GM23338 (cell line): ENCODE results near the gene BCAS3. TPM values are rescaled to one million over a fixed set of nuclear protein-coding genes. Genes with fewer than 3 reads are reported as not detected.

Source experiments
- ATAC-seq: fragments of 200-7000 bp; cut with Tn5 transposase; 3 replicates; pipeline ENCODE4 v1.9.1; 2020
- DNase-seq: peaks from one replicate; pipeline ENCODE4 v3.0.0-alpha.2; 2015; ENCODE audit warnings: low spot score
- H2AFZ ChIP-seq: fragments of 200-600 bp; sonication (generic); 2 replicates; pipeline ENCODE4 v1.8.0; 2016; ENCODE audit warnings: antibody characterized with exemption, mild to moderate bottlenecking, moderate library complexity
- H3F3A ChIP-seq: fragments of 200-600 bp; sonication (generic); replicated peaks from 2 replicates; pipeline ENCODE4 v1.8.0; 2017; ENCODE audit warnings: antibody characterized with exemption, mixed run types, low read depth
- H3K27ac ChIP-seq: fragments of 200-600 bp; sonication (generic); 2 replicates; pipeline ENCODE4 v1.6.1; 2016; ENCODE audit warnings: low read depth
- H3K27me3 ChIP-seq: fragments of 200-600 bp; sonication (generic); 2 replicates; pipeline ENCODE4 v1.8.0; 2016; ENCODE audit warnings: mild to moderate bottlenecking, mixed run types, moderate library complexity; ENCODE audit not compliant: insufficient read depth
- H3K36me3 ChIP-seq: fragments of 200-600 bp; sonication (generic); 2 replicates; pipeline ENCODE4 v1.8.0; 2016; ENCODE audit warnings: mild to moderate bottlenecking; ENCODE audit not compliant: insufficient read depth
- H3K4me1 ChIP-seq: fragments of 200-600 bp; sonication (generic); 2 replicates; pipeline ENCODE4 v1.8.0; 2016; ENCODE audit warnings: mild to moderate bottlenecking, moderate library complexity; ENCODE audit not compliant: insufficient read depth
- H3K4me2 ChIP-seq: fragments of 200-600 bp; sonication (generic); 2 replicates; pipeline ENCODE4 v1.7.1; 2017; ENCODE audit warnings: mixed run types
- H3K4me3 ChIP-seq: fragments of 200-600 bp; sonication (generic); 2 replicates; pipeline ENCODE4 v1.6.1; 2016; ENCODE audit warnings: mixed run types
- H3K79me2 ChIP-seq: fragments of 200-600 bp; sonication (generic); replicated peaks from 2 replicates; pipeline ENCODE4 v1.8.0; 2017; ENCODE audit warnings: mild to moderate bottlenecking; ENCODE audit not compliant: insufficient read depth
- H3K9me2 ChIP-seq: fragments of 200-600 bp; sonication (generic); 2 replicates; pipeline ENCODE4 v1.8.0; 2017; ENCODE audit not compliant: insufficient read depth
- H4K20me1 ChIP-seq: fragments of 200-600 bp; sonication (generic); replicated peaks from 2 replicates; pipeline ENCODE4 v1.8.0; 2017; ENCODE audit warnings: mild to moderate bottlenecking; ENCODE audit not compliant: insufficient read depth
- H3K27ac Mint-ChIP-seq: 2 replicates; pipeline ENCODE4 v1.8.0; 2020; ENCODE audit warnings: inconsistent platforms, mild to moderate bottlenecking, moderate library complexity, mixed read lengths
- H3K27me3 Mint-ChIP-seq: 3 replicates; pipeline ENCODE4 v1.8.0; 2022; ENCODE audit warnings: low read depth, mild to moderate bottlenecking, moderate library complexity, mixed read lengths, inconsistent platforms; ENCODE audit not compliant: insufficient read depth, poor library complexity
- H3K36me3 Mint-ChIP-seq: 3 replicates; pipeline ENCODE4 v1.8.0; 2021; ENCODE audit warnings: low read depth, mild to moderate bottlenecking, inconsistent platforms, moderate library complexity, mixed read lengths
- H3K4me1 Mint-ChIP-seq: 3 replicates; pipeline ENCODE4 v1.8.0; 2020; ENCODE audit warnings: mild to moderate bottlenecking, inconsistent platforms, mixed read lengths
- H3K4me3 Mint-ChIP-seq: 3 replicates; pipeline ENCODE4 v1.8.0; 2021; ENCODE audit warnings: moderate library complexity, mild to moderate bottlenecking, inconsistent platforms, mixed read lengths
- H3K9me3 Mint-ChIP-seq: 3 replicates; pipeline ENCODE4 v1.8.0; 2020; ENCODE audit warnings: moderate library complexity, mild to moderate bottlenecking, inconsistent platforms, mixed read lengths
- ZNF114 ChIP-seq: fragments of 250-450 bp; sonication (Bioruptor Pico); IDR thresholded peaks from 2 replicates; pipeline ENCODE4 v1.5.0; 2020; ENCODE audit warnings: mild to moderate bottlenecking, moderate library complexity
- polyA plus RNA-seq: library from polyadenylated mRNA; unstranded; fragments of >200 nt; fragmentation: Nextera tagmentation; extraction: Ambion mirVana; gene quantifications from 2 replicates; pipeline ENCODE4 v1.2.1, GENCODE V29; 2016
- total RNA-seq: library from RNA; depleted of rRNA; stranded (reverse); fragments of >200 nt; shearing (Covaris generic); gene quantifications from 2 replicates; pipeline ENCODE4 v1.2.3, GENCODE V29; 2014
- TF ChIP-seq, protein P1 (sequence below): IDR thresholded peaks from one replicate; pipeline ENCODE4 v1.6.1; 2018; ENCODE audit warnings: antibody characterized with exemption; ENCODE audit not compliant: unreplicated experiment
- TF ChIP-seq, protein P2 (sequence below): fragments of 250-450 bp; sonication (Bioruptor Pico); IDR thresholded peaks from 2 replicates; pipeline ENCODE4 v1.5.0; 2020; ENCODE audit warnings: mild to moderate bottlenecking, moderate library complexity

The BCAS3 gene
- total and polyA plus RNA-seq, 2 experiments from 2014 or later = 8.2 to 28.0 TPM

DNA sequence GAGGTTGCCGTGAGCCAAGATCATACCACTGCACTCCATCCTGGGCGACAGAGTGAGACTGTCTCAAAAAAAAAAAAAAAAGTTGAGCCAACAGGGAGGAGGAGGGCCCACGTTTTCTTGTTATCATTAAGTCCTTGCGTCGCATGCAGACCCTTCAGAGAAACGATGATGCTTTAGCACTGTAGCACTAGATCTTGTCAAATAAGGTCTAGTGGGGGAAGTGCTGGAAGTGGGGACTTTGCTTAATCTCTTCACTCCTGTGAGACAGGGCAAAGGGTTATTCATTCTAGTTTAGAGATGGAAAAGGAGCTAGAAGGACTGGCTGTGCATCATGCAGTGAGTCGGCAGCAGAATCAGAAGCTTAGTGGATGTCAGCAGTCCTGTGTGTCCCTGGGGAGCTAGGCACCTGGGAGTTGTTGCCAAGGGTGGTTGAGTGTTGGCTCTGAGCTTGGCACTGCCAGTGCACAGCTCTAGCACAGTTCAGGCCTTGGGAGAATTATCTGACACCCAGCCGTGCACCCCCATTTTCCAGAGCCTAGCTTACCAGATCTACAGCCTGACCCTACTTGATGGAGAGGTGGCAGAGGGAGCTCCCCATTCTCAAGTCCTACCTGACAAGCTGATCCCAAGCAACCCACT is 688.5 kb downstream of the BCAS3 start:
- H3K9me2 ChIP-seq = no peaks in the 10 kb centered on the region
- TF ChIP-seq ZNF114 = no peak
- no peak overlapping the region for H3K4me3 ChIP-seq
- no peaks in the 10 kb centered on the region for H3K27me3 ChIP-seq
- no peak overlapping the region for H3K27ac ChIP-seq
- ATAC-seq (no peak), DNase-seq (no peak)
- no peak overlapping the region for H3K4me2 ChIP-seq
- H3K27me3 Mint-ChIP-seq = peaks cover 1% of the 10 kb centered on the region
- H3F3A ChIP-seq = no peaks in the 10 kb centered on the region
- no peaks in the 10 kb centered on the region for H3K4me1 Mint-ChIP-seq
- no peak overlapping the region; the same call in 1 of the 2 replicates for H3K27ac Mint-ChIP-seq
- no peaks in the 10 kb centered on the region; the same call in 1 of the 2 replicates for H3K36me3 ChIP-seq
- no peak overlapping the region for H2AFZ ChIP-seq
- no peaks in the 10 kb centered on the region for H3K79me2 ChIP-seq
- H3K4me3 Mint-ChIP-seq = no peak overlapping the region
- no peaks in the 10 kb centered on the region for H3K36me3 Mint-ChIP-seq
- H4K20me1 ChIP-seq = no peaks in the 10 kb centered on the region
- no peaks in the 10 kb centered on the region for H3K4me1 ChIP-seq
- H3K9me3 Mint-ChIP-seq = no peaks in the 10 kb centered on the region

DNA sequence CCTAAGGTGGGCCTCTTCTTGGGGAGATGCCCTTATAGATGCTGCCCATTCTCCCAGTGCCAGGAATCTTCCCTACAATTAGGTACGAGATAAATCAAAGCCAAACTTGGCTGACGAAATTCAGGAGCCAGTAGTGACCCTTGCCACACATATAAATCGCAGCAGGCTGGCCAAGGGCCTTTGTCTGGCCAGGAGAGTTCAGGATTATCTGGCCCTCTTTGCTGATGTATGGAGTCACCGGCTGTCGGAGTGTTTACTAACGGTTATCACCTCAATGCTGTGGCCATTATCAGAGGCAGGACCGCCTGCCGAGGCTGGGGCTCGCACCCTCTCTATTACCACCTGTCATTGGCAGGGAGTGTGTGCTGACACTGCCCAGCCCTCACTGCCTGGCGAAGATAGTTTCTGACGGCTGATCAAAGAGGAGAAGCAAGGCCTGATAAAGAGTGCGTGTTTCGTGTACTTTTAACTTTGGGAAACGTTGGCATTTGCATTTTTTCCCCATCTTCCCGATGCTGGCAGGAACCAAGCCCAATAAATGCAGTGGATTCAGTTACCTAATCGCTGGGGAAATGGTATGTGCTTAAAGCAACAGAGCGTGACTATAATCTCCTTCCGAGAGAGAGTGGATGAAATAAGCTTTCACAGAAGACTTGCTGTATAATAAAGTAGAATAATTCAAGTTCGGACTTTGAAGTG is 689.2 kb downstream of the BCAS3 start:
- no peaks in the 10 kb centered on the region; the same call in 2 of the 3 replicates for H3K4me1 Mint-ChIP-seq
- DNase-seq = no peak

More for the DNA sequence above, 689.2 kb downstream of the BCAS3 start:
- Histone ChIP-seq H3K9me2 (no peaks in the 10 kb centered on the region), H3F3A (no peaks in the 10 kb centered on the region), H3K36me3 (no peaks in the 10 kb centered on the region; the same call in 1 of the 2 replicates), H3K4me3 (no peak overlapping the region), H3K79me2 (no peaks in the 10 kb centered on the region), H3K27ac (no peak overlapping the region), H3K4me1 (no peaks in the 10 kb centered on the region), H2AFZ (no peak overlapping the region), H3K27me3 (no peaks in the 10 kb centered on the region), H3K4me2 (no peak overlapping the region), H4K20me1 (no peaks in the 10 kb centered on the region)
- H3K9me3 Mint-ChIP-seq = no peaks in the 10 kb centered on the region
- H3K27me3 Mint-ChIP-seq = peaks cover 1% of the 10 kb centered on the region
- no peak overlapping the region for H3K4me3 Mint-ChIP-seq
- TF ChIP-seq, protein P1, sequence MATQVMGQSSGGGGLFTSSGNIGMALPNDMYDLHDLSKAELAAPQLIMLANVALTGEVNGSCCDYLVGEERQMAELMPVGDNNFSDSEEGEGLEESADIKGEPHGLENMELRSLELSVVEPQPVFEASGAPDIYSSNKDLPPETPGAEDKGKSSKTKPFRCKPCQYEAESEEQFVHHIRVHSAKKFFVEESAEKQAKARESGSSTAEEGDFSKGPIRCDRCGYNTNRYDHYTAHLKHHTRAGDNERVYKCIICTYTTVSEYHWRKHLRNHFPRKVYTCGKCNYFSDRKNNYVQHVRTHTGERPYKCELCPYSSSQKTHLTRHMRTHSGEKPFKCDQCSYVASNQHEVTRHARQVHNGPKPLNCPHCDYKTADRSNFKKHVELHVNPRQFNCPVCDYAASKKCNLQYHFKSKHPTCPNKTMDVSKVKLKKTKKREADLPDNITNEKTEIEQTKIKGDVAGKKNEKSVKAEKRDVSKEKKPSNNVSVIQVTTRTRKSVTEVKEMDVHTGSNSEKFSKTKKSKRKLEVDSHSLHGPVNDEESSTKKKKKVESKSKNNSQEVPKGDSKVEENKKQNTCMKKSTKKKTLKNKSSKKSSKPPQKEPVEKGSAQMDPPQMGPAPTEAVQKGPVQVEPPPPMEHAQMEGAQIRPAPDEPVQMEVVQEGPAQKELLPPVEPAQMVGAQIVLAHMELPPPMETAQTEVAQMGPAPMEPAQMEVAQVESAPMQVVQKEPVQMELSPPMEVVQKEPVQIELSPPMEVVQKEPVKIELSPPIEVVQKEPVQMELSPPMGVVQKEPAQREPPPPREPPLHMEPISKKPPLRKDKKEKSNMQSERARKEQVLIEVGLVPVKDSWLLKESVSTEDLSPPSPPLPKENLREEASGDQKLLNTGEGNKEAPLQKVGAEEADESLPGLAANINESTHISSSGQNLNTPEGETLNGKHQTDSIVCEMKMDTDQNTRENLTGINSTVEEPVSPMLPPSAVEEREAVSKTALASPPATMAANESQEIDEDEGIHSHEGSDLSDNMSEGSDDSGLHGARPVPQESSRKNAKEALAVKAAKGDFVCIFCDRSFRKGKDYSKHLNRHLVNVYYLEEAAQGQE = no peak
- TF ChIP-seq, protein P2, sequence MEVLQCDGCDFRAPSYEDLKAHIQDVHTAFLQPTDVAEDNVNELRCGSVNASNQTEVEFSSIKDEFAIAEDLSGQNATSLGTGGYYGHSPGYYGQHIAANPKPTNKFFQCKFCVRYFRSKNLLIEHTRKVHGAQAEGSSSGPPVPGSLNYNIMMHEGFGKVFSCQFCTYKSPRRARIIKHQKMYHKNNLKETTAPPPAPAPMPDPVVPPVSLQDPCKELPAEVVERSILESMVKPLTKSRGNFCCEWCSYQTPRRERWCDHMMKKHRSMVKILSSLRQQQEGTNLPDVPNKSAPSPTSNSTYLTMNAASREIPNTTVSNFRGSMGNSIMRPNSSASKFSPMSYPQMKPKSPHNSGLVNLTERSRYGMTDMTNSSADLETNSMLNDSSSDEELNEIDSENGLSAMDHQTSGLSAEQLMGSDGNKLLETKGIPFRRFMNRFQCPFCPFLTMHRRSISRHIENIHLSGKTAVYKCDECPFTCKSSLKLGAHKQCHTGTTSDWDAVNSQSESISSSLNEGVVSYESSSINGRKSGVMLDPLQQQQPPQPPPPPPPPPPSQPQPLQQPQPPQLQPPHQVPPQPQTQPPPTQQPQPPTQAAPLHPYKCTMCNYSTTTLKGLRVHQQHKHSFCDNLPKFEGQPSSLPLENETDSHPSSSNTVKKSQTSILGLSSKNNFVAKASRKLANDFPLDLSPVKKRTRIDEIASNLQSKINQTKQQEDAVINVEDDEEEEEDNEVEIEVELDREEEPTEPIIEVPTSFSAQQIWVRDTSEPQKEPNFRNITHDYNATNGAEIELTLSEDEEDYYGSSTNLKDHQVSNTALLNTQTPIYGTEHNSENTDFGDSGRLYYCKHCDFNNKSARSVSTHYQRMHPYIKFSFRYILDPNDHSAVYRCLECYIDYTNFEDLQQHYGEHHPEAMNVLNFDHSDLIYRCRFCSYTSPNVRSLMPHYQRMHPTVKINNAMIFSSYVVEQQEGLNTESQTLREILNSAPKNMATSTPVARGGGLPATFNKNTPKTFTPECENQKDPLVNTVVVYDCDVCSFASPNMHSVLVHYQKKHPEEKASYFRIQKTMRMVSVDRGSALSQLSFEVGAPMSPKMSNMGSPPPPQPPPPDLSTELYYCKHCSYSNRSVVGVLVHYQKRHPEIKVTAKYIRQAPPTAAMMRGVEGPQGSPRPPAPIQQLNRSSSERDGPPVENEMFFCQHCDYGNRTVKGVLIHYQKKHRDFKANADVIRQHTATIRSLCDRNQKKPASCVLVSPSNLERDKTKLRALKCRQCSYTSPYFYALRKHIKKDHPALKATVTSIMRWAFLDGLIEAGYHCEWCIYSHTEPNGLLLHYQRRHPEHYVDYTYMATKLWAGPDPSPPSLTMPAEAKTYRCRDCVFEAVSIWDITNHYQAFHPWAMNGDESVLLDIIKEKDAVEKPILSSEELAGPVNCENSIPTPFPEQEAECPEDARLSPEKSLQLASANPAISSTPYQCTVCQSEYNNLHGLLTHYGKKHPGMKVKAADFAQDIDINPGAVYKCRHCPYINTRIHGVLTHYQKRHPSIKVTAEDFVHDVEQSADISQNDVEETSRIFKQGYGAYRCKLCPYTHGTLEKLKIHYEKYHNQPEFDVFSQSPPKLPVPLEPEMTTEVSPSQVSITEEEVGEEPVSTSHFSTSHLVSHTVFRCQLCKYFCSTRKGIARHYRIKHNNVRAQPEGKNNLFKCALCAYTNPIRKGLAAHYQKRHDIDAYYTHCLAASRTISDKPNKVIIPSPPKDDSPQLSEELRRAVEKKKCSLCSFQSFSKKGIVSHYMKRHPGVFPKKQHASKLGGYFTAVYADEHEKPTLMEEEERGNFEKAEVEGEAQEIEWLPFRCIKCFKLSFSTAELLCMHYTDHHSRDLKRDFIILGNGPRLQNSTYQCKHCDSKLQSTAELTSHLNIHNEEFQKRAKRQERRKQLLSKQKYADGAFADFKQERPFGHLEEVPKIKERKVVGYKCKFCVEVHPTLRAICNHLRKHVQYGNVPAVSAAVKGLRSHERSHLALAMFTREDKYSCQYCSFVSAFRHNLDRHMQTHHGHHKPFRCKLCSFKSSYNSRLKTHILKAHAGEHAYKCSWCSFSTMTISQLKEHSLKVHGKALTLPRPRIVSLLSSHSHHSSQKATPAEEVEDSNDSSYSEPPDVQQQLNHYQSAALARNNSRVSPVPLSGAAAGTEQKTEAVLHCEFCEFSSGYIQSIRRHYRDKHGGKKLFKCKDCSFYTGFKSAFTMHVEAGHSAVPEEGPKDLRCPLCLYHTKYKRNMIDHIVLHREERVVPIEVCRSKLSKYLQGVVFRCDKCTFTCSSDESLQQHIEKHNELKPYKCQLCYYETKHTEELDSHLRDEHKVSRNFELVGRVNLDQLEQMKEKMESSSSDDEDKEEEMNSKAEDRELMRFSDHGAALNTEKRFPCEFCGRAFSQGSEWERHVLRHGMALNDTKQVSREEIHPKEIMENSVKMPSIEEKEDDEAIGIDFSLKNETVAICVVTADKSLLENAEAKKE (CRISPR knock-in tag) = no peak
- no peak for ATAC-seq
- no peak overlapping the region for H3K27ac Mint-ChIP-seq
- no peaks in the 10 kb centered on the region for H3K36me3 Mint-ChIP-seq
